Loucy (cell line): ENCODE measurements around the gene SLC35F5.
"Not testable (repeated sequence)": the region's sequence is repeated elsewhere in the genome, so short reads cannot be mapped to it uniquely, and the experiment has no call there.

Source experiments
- H2AFZ ChIP-seq: fragments of 200-600 bp; sonication (generic); 2 replicates; pipeline ENCODE4 v1.6.0; 2016; ENCODE audit warnings: antibody characterized with exemption, mild to moderate bottlenecking, low read length, moderate library complexity
- H3F3A ChIP-seq: fragments of 200-600 bp; 2 replicates; pipeline ENCODE4 v1.6.0; 2016; ENCODE audit warnings: antibody characterized with exemption, low read depth, mild to moderate bottlenecking
- H3K27me3 ChIP-seq: fragments of 200-600 bp; sonication (generic); 2 replicates; pipeline ENCODE4 v1.6.1; 2014; ENCODE audit warnings: low read length, mild to moderate bottlenecking; ENCODE audit not compliant: insufficient read depth, poor library complexity, severe bottlenecking
- H3K36me3 ChIP-seq: fragments of 200-600 bp; sonication (generic); 2 replicates; pipeline ENCODE4 v1.6.1; 2016; ENCODE audit warnings: low read length; ENCODE audit not compliant: insufficient read depth
- H3K4me1 ChIP-seq: fragments of 200-600 bp; sonication (generic); 2 replicates; pipeline ENCODE4 v1.5.1; 2014; ENCODE audit warnings: low read length, mild to moderate bottlenecking; ENCODE audit not compliant: insufficient read depth, poor library complexity, severe bottlenecking
- H3K4me2 ChIP-seq: fragments of 200-600 bp; sonication (generic); 2 replicates; pipeline ENCODE4 v1.6.0; 2014; ENCODE audit warnings: antibody characterized with exemption, low read length, low read depth, mild to moderate bottlenecking; ENCODE audit not compliant: poor library complexity, severe bottlenecking
- H3K4me3 ChIP-seq: fragments of 200-600 bp; sonication (generic); 2 replicates; pipeline ENCODE4 v1.5.1; 2014; ENCODE audit warnings: low read length, mild to moderate bottlenecking, mixed read lengths; ENCODE audit not compliant: poor library complexity, severe bottlenecking
- H3K79me2 ChIP-seq: fragments of 200-600 bp; sonication (generic); 2 replicates; pipeline ENCODE4 v1.6.1; 2014; ENCODE audit warnings: low read length; ENCODE audit not compliant: insufficient read depth
- H3K9ac ChIP-seq: fragments of 200-600 bp; sonication (generic); 2 replicates; pipeline ENCODE4 v1.6.0; 2014; ENCODE audit warnings: mild to moderate bottlenecking, low read depth, low read length, moderate library complexity; ENCODE audit not compliant: poor library complexity, severe bottlenecking
- H3K9me2 ChIP-seq: fragments of 200-600 bp; sonication (generic); replicated peaks from 2 replicates; pipeline ENCODE4 v1.6.1; 2016; ENCODE audit warnings: low read depth, low read length, mixed read lengths
- H3K9me3 ChIP-seq: fragments of 200-600 bp; sonication (generic); 2 replicates; pipeline ENCODE4 v1.6.1; 2014; ENCODE audit warnings: mild to moderate bottlenecking, antibody characterized with exemption, low read length, low read depth; ENCODE audit not compliant: insufficient read depth
- H4K20me1 ChIP-seq: fragments of 200-600 bp; sonication (generic); 2 replicates; pipeline ENCODE4 v1.6.0; 2014; ENCODE audit warnings: antibody characterized with exemption, low read length, mild to moderate bottlenecking; ENCODE audit not compliant: insufficient read depth, poor library complexity, severe bottlenecking
- CTCF ChIP-seq: fragments of 200-600 bp; sonication (generic); conservative IDR thresholded peaks from 2 replicates; pipeline ENCODE4 v1.5.1; 2014; ENCODE audit warnings: mild to moderate bottlenecking, antibody characterized with exemption, low read length
- EZH2phosphoT487 ChIP-seq: fragments of 200-600 bp; IDR thresholded peaks from 2 replicates; pipeline ENCODE4 v1.6.1; 2018; ENCODE audit warnings: antibody characterized with exemption, mild to moderate bottlenecking, moderate library complexity, borderline replicate concordance

SLC35F5 gene

GRCh38 chr2:113675875-113676274 lies 80.6 kb downstream of the SLC35F5 start:
- Histone ChIP-seq H4K20me1 (no peaks in the 10 kb centered on the region), H2AFZ (no peak overlapping the region), H3K4me2 (no peak overlapping the region), H3K9me2 (no peaks in the 10 kb centered on the region), H3K27me3 (no peaks in the 10 kb centered on the region), H3K79me2 (no peaks in the 10 kb centered on the region), H3K4me1 (no peaks in the 10 kb centered on the region), H3K9me3 (no peaks in the 10 kb centered on the region), H3K36me3 (no peaks in the 10 kb centered on the region), H3F3A (no peaks in the 10 kb centered on the region), H3K4me3 (no peak overlapping the region), H3K9ac (no peak overlapping the region)
- no peak for TF ChIP-seq CTCF
- TF ChIP-seq EZH2phosphoT487, result no peak

- no peak overlapping the region for H2AFZ ChIP-seq
- H3K9me3 ChIP-seq, result no peaks in the 10 kb centered on the region
- no peaks in the 10 kb centered on the region for H3K9me2 ChIP-seq
- no peaks in the 10 kb centered on the region for H4K20me1 ChIP-seq
- H3K4me3 ChIP-seq, result no peak overlapping the region
- H3K4me2 ChIP-seq, result no peak overlapping the region
- no peak overlapping the region for H3K9ac ChIP-seq
- H3K36me3 ChIP-seq, result no peaks in the 10 kb centered on the region
- no peak for TF ChIP-seq EZH2phosphoT487
- no peak for TF ChIP-seq CTCF
- H3K27me3 ChIP-seq, result no peaks in the 10 kb centered on the region
- no peaks in the 10 kb centered on the region for H3K4me1 ChIP-seq
- no peaks in the 10 kb centered on the region for H3K79me2 ChIP-seq
- no peaks in the 10 kb centered on the region for H3F3A ChIP-seq
Observed at GRCh38 chr2:113672326-113672932, 84.0 kb downstream of the SLC35F5 start.

- H3K4me2 ChIP-seq, H3F3A ChIP-seq, H3K79me2 ChIP-seq, H4K20me1 ChIP-seq, H3K9me2 ChIP-seq, H3K9ac ChIP-seq, H2AFZ ChIP-seq, H3K36me3 ChIP-seq, H3K4me1 ChIP-seq, H3K4me3 ChIP-seq, H3K27me3 ChIP-seq, H3K9me3 ChIP-seq: not testable (repeated sequence)
Observed at GRCh38 chr2:113669013-113669412, 87.4 kb downstream of the SLC35F5 start.

GRCh38 chr2:113664761-113665533 lies 91.5 kb downstream of the SLC35F5 start:
- H2AFZ ChIP-seq, H3K9me2 ChIP-seq, H3K36me3 ChIP-seq, H3K79me2 ChIP-seq, H3K9ac ChIP-seq, H3K4me2 ChIP-seq, H3K27me3 ChIP-seq, H3K4me1 ChIP-seq, H3K4me3 ChIP-seq, H3K9me3 ChIP-seq, H3F3A ChIP-seq, H4K20me1 ChIP-seq: not testable (repeated sequence)

- H3K79me2 ChIP-seq, H2AFZ ChIP-seq, H3K9ac ChIP-seq, H3K9me2 ChIP-seq, H3K4me2 ChIP-seq, H3K4me3 ChIP-seq, H3K36me3 ChIP-seq, H3F3A ChIP-seq, H3K27me3 ChIP-seq, H3K4me1 ChIP-seq, H3K9me3 ChIP-seq, H4K20me1 ChIP-seq: not testable (repeated sequence)
Observed at GRCh38 chr2:113663285-113664060, 93.0 kb downstream of the SLC35F5 start.
